Bronchial epithelial cell (primary cell): Measurements from ENCODE around the gene PRRC2B. TPM values are rescaled to one million over a fixed set of nuclear protein-coding genes. Genes with fewer than 3 reads are reported as not detected.

Experiments
- DNase-seq: peaks from one replicate; pipeline ENCODE4 v3.0.0-alpha.2; 2010; ENCODE audit warnings: low read depth
- FAIRE-seq: peaks from 2 replicates; lab custom pipeline; 2011; peaks lifted over from hg19 to GRCh38; lab: Jason Lieb, UNC
- H3K27me3 ChIP-seq: 2 replicates; pipeline ENCODE4 v1.5.1; 2011; ENCODE audit warnings: low read length; ENCODE audit not compliant: control insufficient read depth, insufficient read depth
- H3K36me3 ChIP-seq: 2 replicates; pipeline ENCODE4 v1.5.1; 2011; ENCODE audit warnings: low read length; ENCODE audit not compliant: control insufficient read depth, insufficient read depth
- H3K4me3 ChIP-seq: 2 replicates; pipeline ENCODE4 v1.5.1; 2011; ENCODE audit warnings: mild to moderate bottlenecking, low read depth, low read length, control low read depth
- total RNA-seq: library from RNA; depleted of rRNA; stranded (reverse); fragments of >200 nt; gene quantifications from 2 replicates; pipeline ENCODE4 v1.2.1, GENCODE V29; 2014
- TF ChIP-seq, protein P1 (sequence below): IDR thresholded peaks from 2 replicates; pipeline ENCODE4 v1.5.1; 2011; ENCODE audit warnings: mild to moderate bottlenecking, moderate library complexity, low read length, control low read depth, inconsistent platforms; ENCODE audit not compliant: insufficient read depth, severe bottlenecking

Gene PRRC2B
- total RNA-seq, 1 donor from 2014 or later: 20.0 TPM

GRCh38 chr9:131487001-131487400 is 93.1 kb downstream of the PRRC2B start:
- DNase-seq (no peak), FAIRE-seq (no peak)
- Histone ChIP-seq H3K4me3 (no peak overlapping the region), H3K36me3 (peaks cover 68% of the 10 kb centered on the region), H3K27me3 (no peaks in the 10 kb centered on the region)
- TF ChIP-seq, protein P1, sequence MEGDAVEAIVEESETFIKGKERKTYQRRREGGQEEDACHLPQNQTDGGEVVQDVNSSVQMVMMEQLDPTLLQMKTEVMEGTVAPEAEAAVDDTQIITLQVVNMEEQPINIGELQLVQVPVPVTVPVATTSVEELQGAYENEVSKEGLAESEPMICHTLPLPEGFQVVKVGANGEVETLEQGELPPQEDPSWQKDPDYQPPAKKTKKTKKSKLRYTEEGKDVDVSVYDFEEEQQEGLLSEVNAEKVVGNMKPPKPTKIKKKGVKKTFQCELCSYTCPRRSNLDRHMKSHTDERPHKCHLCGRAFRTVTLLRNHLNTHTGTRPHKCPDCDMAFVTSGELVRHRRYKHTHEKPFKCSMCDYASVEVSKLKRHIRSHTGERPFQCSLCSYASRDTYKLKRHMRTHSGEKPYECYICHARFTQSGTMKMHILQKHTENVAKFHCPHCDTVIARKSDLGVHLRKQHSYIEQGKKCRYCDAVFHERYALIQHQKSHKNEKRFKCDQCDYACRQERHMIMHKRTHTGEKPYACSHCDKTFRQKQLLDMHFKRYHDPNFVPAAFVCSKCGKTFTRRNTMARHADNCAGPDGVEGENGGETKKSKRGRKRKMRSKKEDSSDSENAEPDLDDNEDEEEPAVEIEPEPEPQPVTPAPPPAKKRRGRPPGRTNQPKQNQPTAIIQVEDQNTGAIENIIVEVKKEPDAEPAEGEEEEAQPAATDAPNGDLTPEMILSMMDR: no peak

DNA sequence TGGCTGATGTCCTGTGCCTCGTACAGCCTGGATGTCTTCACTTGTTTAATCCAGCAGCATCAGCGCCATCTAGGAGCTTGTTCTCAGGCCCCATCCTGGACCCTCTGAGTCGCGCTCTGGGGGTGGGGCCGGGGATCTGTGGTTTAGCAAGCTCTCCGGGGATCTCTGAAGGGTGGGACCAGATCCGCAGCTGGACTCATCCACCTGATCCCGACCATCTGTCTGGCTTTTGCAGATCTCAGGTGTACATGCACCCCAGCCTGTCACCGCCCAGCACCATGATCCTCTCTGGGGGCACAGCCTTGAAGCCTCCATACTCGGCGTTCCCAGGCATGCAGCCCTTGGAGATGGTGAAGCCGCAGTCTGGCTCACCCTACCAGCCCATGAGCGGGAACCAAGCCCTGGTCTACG is 93.7 kb downstream of the PRRC2B start:
- FAIRE-seq: no peak
- no peak for DNase-seq
- Histone ChIP-seq H3K27me3 (no peaks in the 10 kb centered on the region), H3K36me3 (peaks cover 66% of the 10 kb centered on the region), H3K4me3 (no peak overlapping the region)
- TF ChIP-seq, protein P1: no peak

DNA sequence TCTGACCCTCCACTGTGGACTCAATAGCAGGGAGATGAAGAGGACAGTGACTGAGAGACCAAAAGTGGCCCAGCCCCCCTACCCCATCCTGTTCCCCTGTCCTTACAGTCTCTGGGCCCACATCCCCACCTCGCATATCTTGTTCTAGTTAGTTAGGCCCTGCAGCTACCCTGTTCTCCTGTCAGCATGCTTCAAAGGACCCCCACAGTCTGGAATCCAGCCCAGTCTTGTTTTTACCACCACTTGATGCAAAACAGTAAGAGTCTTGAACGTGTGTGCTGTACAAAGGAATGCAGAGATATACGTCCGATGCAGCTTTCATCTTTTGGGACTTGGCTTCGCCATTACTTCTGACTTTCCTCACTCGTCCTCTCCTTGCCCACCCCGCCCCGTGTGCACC is 96.6 kb downstream of the PRRC2B start:
- no peaks in the 10 kb centered on the region for H3K27me3 ChIP-seq
- FAIRE-seq: peak; percentile 85
- TF ChIP-seq, protein P1: no peak
- no peak overlapping the region for H3K4me3 ChIP-seq
- DNase-seq: no peak
- peaks cover 59% of the 10 kb centered on the region for H3K36me3 ChIP-seq

DNA sequence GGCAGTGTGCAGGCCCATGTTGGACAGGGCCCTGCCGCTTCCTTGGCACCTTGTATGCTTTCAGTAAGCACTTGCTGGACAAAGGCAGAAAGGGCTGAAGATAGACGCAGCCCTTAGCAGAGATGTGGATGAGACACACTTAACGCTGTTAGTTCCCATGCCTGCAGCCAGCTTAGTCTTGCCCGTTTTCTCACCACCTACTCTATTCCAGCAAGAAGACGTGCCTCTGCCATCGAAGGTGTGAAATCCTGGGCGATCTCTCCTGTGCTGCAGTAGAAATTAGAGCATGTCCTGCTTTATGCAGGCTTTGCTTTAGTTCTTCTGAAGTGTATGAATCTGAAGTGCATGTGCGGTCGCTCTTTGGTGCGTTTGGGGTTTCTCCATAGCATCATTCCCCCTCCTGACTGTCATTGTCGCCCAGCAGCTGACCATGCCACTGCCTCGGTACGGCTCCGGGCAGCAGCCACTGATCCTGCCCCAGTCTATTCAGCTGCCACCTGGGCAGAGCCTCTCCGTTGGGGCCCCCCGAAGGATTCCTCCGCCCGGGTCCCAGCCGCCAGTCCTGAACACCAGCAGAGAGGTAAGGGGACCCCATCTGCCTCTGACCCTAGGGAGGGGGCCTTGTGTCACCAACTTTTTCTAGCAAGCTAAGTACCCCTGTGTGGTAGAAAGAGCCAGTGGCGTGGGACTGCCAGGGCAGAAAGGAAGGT is 97.3 kb downstream of the PRRC2B start:
- Histone ChIP-seq H3K27me3 (no peaks in the 10 kb centered on the region), H3K36me3 (peaks cover 60% of the 10 kb centered on the region), H3K4me3 (no peak overlapping the region)
- DNase-seq: no peak
- no peak for FAIRE-seq
- TF ChIP-seq, protein P1: no peak

DNA sequence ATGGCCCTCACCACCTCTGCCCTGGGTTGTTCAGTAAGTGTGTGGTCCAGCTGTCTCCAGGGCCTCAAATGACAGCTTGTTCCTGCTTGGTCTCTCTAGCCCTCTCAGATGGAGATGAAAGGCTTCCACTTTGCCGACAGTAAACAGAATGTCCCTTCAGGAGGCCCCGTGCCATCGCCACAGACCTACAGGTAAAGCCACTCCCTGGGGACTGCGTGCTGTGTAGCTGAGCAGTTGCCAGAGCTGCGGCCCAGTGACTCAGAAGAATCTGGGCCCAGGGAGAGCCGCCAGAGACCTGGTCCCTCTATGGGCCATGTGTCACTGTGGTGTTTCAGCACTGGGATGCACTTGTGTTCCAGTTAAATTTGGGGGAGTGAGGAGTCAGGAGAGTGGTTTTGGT is 98.2 kb downstream of the PRRC2B start:
- no peak for DNase-seq
- TF ChIP-seq, protein P1: no peak
- H3K27me3 ChIP-seq: no peaks in the 10 kb centered on the region
- H3K4me3 ChIP-seq: no peak overlapping the region
- peaks cover 63% of the 10 kb centered on the region for H3K36me3 ChIP-seq
- FAIRE-seq: no peak
